ENCODE data around the gene NDUFAF8.

- no peak for TF ChIP-seq POLR2A (IDR thresholded peaks at IDR 0.05)
- no peak for TF ChIP-seq CTCF (IDR thresholded peaks at IDR 0.05)
Observed at GRCh38 chr17:81241203-81241602, 2.1 kb downstream of the NDUFAF8 start.
